Tibial nerve (tissue), 3 donors: ENCODE measurements around the gene FCGR3A.
"Not testable (repeated sequence)": the region's sequence is repeated elsewhere in the genome, so short reads cannot be mapped to it uniquely, and the experiment has no call there.

Experiments
- CTCF ChIP-seq, 5 experiments: fragments of 200-600 bp in 3 of 5; fragments of 450-650 bp in 2 of 5; sonication (generic) in 3 of 5; IDR thresholded peaks; one replicate each; pipeline ENCODE4 v1.5.1; 2016 to 2019; ENCODE audit warnings: antibody characterized with exemption in 5 of 5, mild to moderate bottlenecking in 3 of 5, moderate library complexity in 2 of 5
- POLR2A ChIP-seq, 2 donors: fragments of 450-650 bp; IDR thresholded peaks; one replicate each; pipeline ENCODE4 v1.6.1; 2017; ENCODE audit warnings: antibody characterized with exemption in 2 of 2, mild to moderate bottlenecking in 2 of 2, moderate library complexity in 2 of 2

- TF ChIP-seq CTCF, POLR2A (IDR thresholded peaks at IDR 0.05): not testable (repeated sequence)
These were observed 36.8 kb downstream of the FCGR3A start for GRCh38 chr1:161512636-161513447.
